ENCODE data around the gene SGSM2. TPM values are rescaled to one million over a fixed set of nuclear protein-coding genes. Genes with fewer than 3 reads are reported as not detected.
A peak's percentile ranks its signal among the peaks of the same experiment; 100 is the strongest.

Gene SGSM2
- total RNA-seq, 1 experiment from 2014 or later = 47.2 TPM

DNA sequence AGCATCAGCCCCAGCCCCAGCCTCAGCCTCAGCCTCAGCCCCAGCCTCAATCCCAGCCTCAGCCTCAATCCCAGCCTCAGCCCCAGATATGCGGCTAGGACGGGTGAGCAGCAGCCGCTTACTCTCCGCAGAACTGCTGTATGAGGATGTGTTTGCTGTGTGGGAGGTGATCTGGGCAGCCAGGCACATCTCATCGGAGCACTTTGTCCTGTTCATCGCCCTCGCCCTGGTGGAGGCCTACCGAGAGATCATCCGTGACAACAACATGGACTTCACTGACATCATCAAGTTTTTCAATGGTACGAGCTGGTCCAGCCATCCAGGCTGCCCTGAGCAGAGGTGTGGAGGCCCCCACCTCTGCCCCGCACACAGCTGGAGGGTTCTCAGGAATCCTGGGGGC lies 41.6 kb downstream of the SGSM2 start:
- Histone ChIP-seq H3K4me3 (ENCODE audit: low read length) (no peak overlapping the region), H3K9ac (ENCODE audit: low read length) (no peak overlapping the region), H4K20me1 (ENCODE audit: low read length) (no peaks in the 10 kb centered on the region), H3K4me1 (ENCODE audit: insufficient read depth, low read length) (no peaks in the 10 kb centered on the region), H3K79me2 (ENCODE audit: low read length) (no peaks in the 10 kb centered on the region), H3K9me2 (replicated peaks; ENCODE audit: low read length) (no peaks in the 10 kb centered on the region), H3K27ac (ENCODE audit: low read length) (no peak overlapping the region), H3K4me2 (ENCODE audit: low read length) (no peak overlapping the region), H3K36me3 (ENCODE audit: low read depth, low read length) (no peaks in the 10 kb centered on the region), H3F3A (ENCODE audit: low read length, unreplicated experiment) (no peaks in the 10 kb centered on the region), H3K9me3 (ENCODE audit: low read length) (no peaks in the 10 kb centered on the region), H3K27me3 (ENCODE audit: low read length) (no peaks in the 10 kb centered on the region), H2AFZ (ENCODE audit: low read length) (no peak overlapping the region)
- TF ChIP-seq, protein P1, sequence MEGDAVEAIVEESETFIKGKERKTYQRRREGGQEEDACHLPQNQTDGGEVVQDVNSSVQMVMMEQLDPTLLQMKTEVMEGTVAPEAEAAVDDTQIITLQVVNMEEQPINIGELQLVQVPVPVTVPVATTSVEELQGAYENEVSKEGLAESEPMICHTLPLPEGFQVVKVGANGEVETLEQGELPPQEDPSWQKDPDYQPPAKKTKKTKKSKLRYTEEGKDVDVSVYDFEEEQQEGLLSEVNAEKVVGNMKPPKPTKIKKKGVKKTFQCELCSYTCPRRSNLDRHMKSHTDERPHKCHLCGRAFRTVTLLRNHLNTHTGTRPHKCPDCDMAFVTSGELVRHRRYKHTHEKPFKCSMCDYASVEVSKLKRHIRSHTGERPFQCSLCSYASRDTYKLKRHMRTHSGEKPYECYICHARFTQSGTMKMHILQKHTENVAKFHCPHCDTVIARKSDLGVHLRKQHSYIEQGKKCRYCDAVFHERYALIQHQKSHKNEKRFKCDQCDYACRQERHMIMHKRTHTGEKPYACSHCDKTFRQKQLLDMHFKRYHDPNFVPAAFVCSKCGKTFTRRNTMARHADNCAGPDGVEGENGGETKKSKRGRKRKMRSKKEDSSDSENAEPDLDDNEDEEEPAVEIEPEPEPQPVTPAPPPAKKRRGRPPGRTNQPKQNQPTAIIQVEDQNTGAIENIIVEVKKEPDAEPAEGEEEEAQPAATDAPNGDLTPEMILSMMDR (conservative IDR thresholded peaks at IDR 0.05; ENCODE audit: low read depth, low read length) = no peak
- TF ChIP-seq EZH2phosphoT487 (IDR thresholded peaks at IDR 0.05; ENCODE audit: borderline replicate concordance, low read length) = no peak
- DNase-seq (no peak), ATAC-seq (no peak)
- ChIA-PET POLR2A (ENCODE audit: unreplicated experiment) (no interaction called here), CTCF (no interaction called here)
- BruUV-seq (replicated peaks) = no TSS peak
- intact Hi-C loops (cut with micrococcal nuclease) = no loop called here

DNA sequence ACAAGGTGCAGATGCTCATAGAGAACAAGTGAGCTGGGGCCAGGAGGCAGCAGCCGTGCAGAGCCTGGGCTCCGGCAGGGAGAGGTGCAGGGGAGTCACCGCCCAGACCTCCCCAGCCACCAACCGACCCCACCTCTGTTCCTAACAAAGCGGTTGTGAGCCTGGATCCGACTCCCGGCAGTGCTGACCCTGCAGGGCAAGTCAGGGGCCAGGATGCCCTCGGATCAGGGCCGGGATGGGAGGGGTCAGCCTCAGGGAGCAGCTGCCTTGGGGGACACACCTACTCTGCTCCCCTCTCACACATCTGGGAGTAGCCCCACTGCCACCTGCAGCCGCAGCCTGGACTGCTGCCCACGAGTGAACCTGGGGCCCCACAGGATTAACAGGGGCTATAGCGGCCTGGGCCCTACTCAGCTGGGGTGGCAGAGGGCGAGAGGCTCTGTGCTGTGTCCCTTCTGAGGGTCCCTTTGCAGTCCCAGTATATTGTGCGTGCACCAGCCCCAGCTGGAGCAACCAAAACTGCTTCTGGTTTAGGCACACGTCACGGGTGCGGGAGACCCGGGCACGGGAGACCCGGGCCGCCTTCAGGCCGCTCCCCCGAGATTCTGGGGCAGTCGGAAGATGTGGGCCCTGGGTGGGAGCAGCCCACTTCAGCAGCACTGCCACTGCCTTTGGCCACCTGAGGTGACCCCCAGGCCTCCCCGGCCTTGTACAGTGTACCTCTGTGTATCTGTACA lies 42.4 kb downstream of the SGSM2 start:
- ATAC-seq = no peak
- Histone ChIP-seq H3F3A (ENCODE audit: low read length, unreplicated experiment) (no peaks in the 10 kb centered on the region), H4K20me1 (ENCODE audit: low read length) (no peaks in the 10 kb centered on the region), H3K4me2 (ENCODE audit: low read length) (no peak overlapping the region), H3K27ac (ENCODE audit: low read length) (no peak overlapping the region), H3K79me2 (ENCODE audit: low read length) (no peaks in the 10 kb centered on the region), H3K4me1 (ENCODE audit: insufficient read depth, low read length) (no peaks in the 10 kb centered on the region), H3K9ac (ENCODE audit: low read length) (no peak overlapping the region), H3K9me3 (ENCODE audit: low read length) (no peaks in the 10 kb centered on the region), H2AFZ (ENCODE audit: low read length) (no peak overlapping the region), H3K36me3 (ENCODE audit: low read depth, low read length) (no peaks in the 10 kb centered on the region), H3K4me3 (ENCODE audit: low read length) (no peak overlapping the region), H3K27me3 (ENCODE audit: low read length) (no peaks in the 10 kb centered on the region), H3K9me2 (replicated peaks; ENCODE audit: low read length) (no peaks in the 10 kb centered on the region)
- intact Hi-C loops (cut with micrococcal nuclease) = no loop called here
- no peak for TF ChIP-seq EZH2phosphoT487 (IDR thresholded peaks at IDR 0.05; ENCODE audit: borderline replicate concordance, low read length)
- DNase-seq = no peak
- ChIA-PET POLR2A (ENCODE audit: unreplicated experiment) (no interaction called here), CTCF (no interaction called here)
- BruUV-seq (replicated peaks) = TSS peak; percentile 12

DNA sequence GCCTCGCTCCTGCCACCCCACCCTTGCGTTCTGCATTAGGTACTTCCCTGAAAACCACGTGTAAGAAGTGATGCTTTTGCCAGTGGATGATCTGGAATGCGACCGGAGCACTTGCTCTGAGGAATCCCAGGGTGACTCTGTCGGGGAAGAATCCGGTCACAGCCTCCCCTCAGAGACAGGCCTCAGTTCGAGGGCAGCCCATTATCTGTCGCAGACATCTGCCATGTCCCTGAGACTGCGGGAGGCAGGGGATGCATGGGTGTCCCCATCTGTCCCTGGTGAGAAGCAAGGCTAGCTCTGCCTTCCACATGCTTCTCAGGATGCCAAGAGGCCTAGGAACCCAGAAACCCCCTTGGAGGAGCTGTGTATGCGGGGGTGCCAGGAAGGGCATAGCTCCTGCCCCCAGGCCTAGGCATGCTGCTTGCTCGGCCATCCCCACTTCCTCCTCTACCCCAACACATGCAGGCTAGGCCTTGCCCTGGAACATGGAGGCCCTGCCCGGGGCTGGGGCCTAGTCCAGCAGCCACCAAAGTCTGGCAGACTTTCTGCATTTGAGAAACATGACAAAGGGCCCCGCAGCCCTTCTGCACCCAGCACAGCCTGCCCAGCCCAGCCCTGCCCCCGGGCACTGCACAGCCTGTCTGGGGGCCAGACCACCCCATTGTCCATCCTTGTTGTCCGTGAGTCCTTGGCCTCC lies 43.1 kb downstream of the SGSM2 start:
- POLR2A ChIA-PET (ENCODE audit: unreplicated experiment) = no interaction called here
- BruUV-seq (replicated peaks) = no TSS peak

More for the DNA sequence above, 43.1 kb downstream of the SGSM2 start:
- Histone ChIP-seq H3K27me3 (ENCODE audit: low read length) (no peaks in the 10 kb centered on the region), H4K20me1 (ENCODE audit: low read length) (no peaks in the 10 kb centered on the region), H3K4me3 (ENCODE audit: low read length) (no peak overlapping the region), H3K4me2 (ENCODE audit: low read length) (no peak overlapping the region), H3F3A (ENCODE audit: low read length, unreplicated experiment) (no peaks in the 10 kb centered on the region), H3K9me2 (replicated peaks; ENCODE audit: low read length) (no peaks in the 10 kb centered on the region), H3K36me3 (ENCODE audit: low read depth, low read length) (no peaks in the 10 kb centered on the region), H3K27ac (ENCODE audit: low read length) (no peak overlapping the region), H3K9ac (ENCODE audit: low read length) (no peak overlapping the region), H3K9me3 (ENCODE audit: low read length) (no peaks in the 10 kb centered on the region), H3K4me1 (ENCODE audit: insufficient read depth, low read length) (no peaks in the 10 kb centered on the region), H3K79me2 (ENCODE audit: low read length) (no peaks in the 10 kb centered on the region), H2AFZ (ENCODE audit: low read length) (no peak overlapping the region)
- TF ChIP-seq, protein P1 (conservative IDR thresholded peaks at IDR 0.05; ENCODE audit: low read depth, low read length) = no peak
- TF ChIP-seq EZH2 (IDR thresholded peaks at IDR 0.05; ENCODE audit: low read length, unreplicated experiment) (no peak), EZH2phosphoT487 (IDR thresholded peaks at IDR 0.05; ENCODE audit: borderline replicate concordance, low read length) (no peak)
- CTCF ChIA-PET = no interaction called here
- intact Hi-C loops (cut with micrococcal nuclease) = no loop called here
- DNase-seq = no peak
- ATAC-seq = no peak
